ENCODE data around the gene SLC22A3. TPM values are rescaled to one million over a fixed set of nuclear protein-coding genes. Genes with fewer than 3 reads are reported as not detected.

The SLC22A3 gene
- total RNA-seq, 2 experiments from 2014 or later = not detected

GRCh38 chr6:160400446-160400845 lies 52.3 kb downstream of the SLC22A3 start:
- no peaks in the 10 kb centered on the region for H3K9me3 Mint-ChIP-seq
- no peak overlapping the region for H3K27ac Mint-ChIP-seq
- H3K27me3 Mint-ChIP-seq = peaks cover 55% of the 10 kb centered on the region
- H3K4me3 Mint-ChIP-seq = no peak overlapping the region
- DNase-seq = no peak
- peaks cover 5% of the 10 kb centered on the region for H3K4me1 Mint-ChIP-seq
- H3K36me3 Mint-ChIP-seq = no peaks in the 10 kb centered on the region

DNA sequence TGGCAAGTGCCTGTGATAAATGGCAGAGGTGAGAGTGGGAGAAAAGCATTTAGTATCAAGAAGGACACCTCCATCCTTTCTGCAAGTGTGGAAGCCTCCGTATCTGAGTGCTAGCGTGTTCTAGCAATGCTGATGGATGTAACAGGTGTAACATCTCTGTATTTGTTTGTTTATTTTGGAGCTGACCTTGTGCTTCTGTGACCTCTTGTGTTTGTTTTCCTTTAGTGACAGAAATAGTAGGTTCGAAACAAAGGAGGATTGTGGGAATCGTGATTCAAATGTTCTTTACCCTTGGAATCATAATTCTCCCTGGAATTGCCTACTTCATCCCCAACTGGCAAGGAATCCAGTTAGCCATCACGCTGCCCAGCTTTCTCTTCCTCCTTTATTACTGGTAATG lies 60.4 kb downstream of the SLC22A3 start:
- Mint-ChIP-seq H3K27ac (no peak overlapping the region), H3K27me3 (peaks cover 27% of the 10 kb centered on the region), H3K36me3 (no peaks in the 10 kb centered on the region), H3K4me3 (no peak overlapping the region), H3K4me1 (no peaks in the 10 kb centered on the region), H3K9me3 (no peaks in the 10 kb centered on the region)
- no peak for DNase-seq

- Mint-ChIP-seq H3K27me3 (peaks cover 16% of the 10 kb centered on the region), H3K27ac (no peak overlapping the region), H3K4me3 (no peak overlapping the region), H3K36me3 (no peaks in the 10 kb centered on the region), H3K9me3 (no peaks in the 10 kb centered on the region), H3K4me1 (no peaks in the 10 kb centered on the region)
- no peak for DNase-seq
Observed at GRCh38 chr6:160412993-160413392, 64.8 kb downstream of the SLC22A3 start.

GRCh38 chr6:160417146-160417545 lies 69.0 kb downstream of the SLC22A3 start:
- no peaks in the 10 kb centered on the region for H3K36me3 Mint-ChIP-seq
- H3K4me3 Mint-ChIP-seq = no peak overlapping the region
- no peaks in the 10 kb centered on the region for H3K4me1 Mint-ChIP-seq
- H3K27me3 Mint-ChIP-seq = peaks cover 29% of the 10 kb centered on the region
- no peaks in the 10 kb centered on the region for H3K9me3 Mint-ChIP-seq
- no peak for DNase-seq
- no peak overlapping the region for H3K27ac Mint-ChIP-seq

GRCh38 chr6:160417550-160417949 lies 69.4 kb downstream of the SLC22A3 start:
- no peaks in the 10 kb centered on the region for H3K36me3 Mint-ChIP-seq
- peaks cover 33% of the 10 kb centered on the region for H3K27me3 Mint-ChIP-seq
- DNase-seq = no peak
- no peaks in the 10 kb centered on the region for H3K4me1 Mint-ChIP-seq
- H3K9me3 Mint-ChIP-seq = no peaks in the 10 kb centered on the region
- no peak overlapping the region for H3K4me3 Mint-ChIP-seq
- H3K27ac Mint-ChIP-seq = no peak overlapping the region

GRCh38 chr6:160418370-160418769 lies 70.2 kb downstream of the SLC22A3 start:
- Mint-ChIP-seq H3K36me3 (peaks cover under 1% of the 10 kb centered on the region), H3K4me1 (no peaks in the 10 kb centered on the region), H3K27me3 (peaks cover 32% of the 10 kb centered on the region), H3K27ac (no peak overlapping the region), H3K9me3 (no peaks in the 10 kb centered on the region), H3K4me3 (no peak overlapping the region)
- no peak for DNase-seq

DNA sequence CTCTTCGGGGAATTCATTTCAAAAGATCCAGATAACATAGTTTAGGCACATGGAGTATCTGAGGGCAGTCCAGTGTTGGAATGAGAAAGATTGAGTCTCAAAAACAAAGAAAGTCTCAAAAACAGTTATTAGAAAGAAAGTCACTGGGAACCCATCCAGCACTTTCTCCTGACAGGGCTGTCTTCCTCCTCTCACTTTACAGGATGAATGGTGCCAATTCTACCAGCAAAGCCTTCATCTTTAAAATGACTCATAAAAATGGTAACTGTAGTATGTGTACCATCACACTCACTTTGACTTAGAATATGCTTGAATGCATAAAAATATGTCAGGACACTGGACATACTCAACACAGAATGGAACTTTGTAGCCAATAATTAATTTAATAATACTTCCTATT lies 71.3 kb downstream of the SLC22A3 start:
- no peak overlapping the region for H3K27ac Mint-ChIP-seq
- H3K9me3 Mint-ChIP-seq = peaks cover 1% of the 10 kb centered on the region
- peaks cover 35% of the 10 kb centered on the region for H3K27me3 Mint-ChIP-seq
- DNase-seq = no peak
- peaks cover 2% of the 10 kb centered on the region for H3K36me3 Mint-ChIP-seq
- H3K4me1 Mint-ChIP-seq = no peaks in the 10 kb centered on the region
- no peak overlapping the region for H3K4me3 Mint-ChIP-seq

DNA sequence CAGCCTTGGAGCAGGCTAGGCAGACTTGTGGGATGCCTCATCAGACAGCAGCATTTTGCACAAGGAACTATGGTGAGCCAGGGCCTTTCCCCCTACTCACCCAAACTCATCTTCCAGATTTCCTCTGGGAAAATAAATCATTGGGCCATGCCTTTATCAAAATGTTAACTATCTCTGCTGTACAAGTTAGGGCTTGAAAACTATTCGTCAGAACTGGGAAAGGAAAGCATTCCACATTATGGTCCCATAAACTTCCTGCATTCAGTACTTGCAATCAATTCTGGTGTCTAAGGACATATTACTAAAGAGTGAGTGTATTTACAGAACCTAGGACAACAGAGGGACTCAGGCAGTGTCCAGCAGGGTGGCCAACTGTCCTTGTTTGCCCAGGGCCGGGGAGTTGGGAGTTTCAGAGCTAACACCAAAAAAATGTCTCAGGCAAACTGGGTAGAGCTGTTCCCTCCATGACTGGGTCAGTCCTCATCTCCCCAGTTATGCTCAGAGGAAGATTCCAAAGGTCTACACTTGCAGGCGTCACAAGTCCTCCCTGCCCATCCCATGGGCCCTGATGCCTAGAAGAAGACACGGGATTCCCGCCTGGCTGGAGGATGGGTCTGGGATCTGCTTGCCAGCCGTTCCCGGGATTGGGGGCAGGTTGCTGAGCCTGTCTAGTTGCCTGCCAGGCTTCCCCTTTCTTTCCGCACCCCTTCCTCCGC lies 72.2 kb downstream of the SLC22A3 start:
- Mint-ChIP-seq H3K27ac (no peak overlapping the region), H3K27me3 (peaks cover 43% of the 10 kb centered on the region)

GRCh38 chr6:160420969-160421556 lies 72.9 kb downstream of the SLC22A3 start:
- Mint-ChIP-seq H3K36me3 (peaks cover 2% of the 10 kb centered on the region), H3K27me3 (peaks cover 43% of the 10 kb centered on the region), H3K4me1 (peaks cover 4% of the 10 kb centered on the region), H3K4me3 (no peak overlapping the region), H3K9me3 (peaks cover 1% of the 10 kb centered on the region), H3K27ac (no peak overlapping the region)
- no peak for DNase-seq

More for the DNA sequence above, 72.2 kb downstream of the SLC22A3 start:
- Mint-ChIP-seq H3K9me3 (peaks cover 1% of the 10 kb centered on the region), H3K4me1 (no peaks in the 10 kb centered on the region), H3K36me3 (peaks cover 2% of the 10 kb centered on the region), H3K4me3 (no peak overlapping the region)
- DNase-seq = no peak

GRCh38 chr6:160421854-160422253 lies 73.7 kb downstream of the SLC22A3 start:
- DNase-seq = no peak
- Mint-ChIP-seq H3K4me3 (no peak overlapping the region), H3K4me1 (peaks cover 12% of the 10 kb centered on the region), H3K27ac (no peak overlapping the region), H3K27me3 (peaks cover 48% of the 10 kb centered on the region), H3K9me3 (peaks cover 1% of the 10 kb centered on the region), H3K36me3 (peaks cover 2% of the 10 kb centered on the region)

GRCh38 chr6:160424256-160424655 lies 76.1 kb downstream of the SLC22A3 start:
- DNase-seq = no peak
- Mint-ChIP-seq H3K9me3 (peaks cover 1% of the 10 kb centered on the region), H3K4me3 (no peak overlapping the region), H3K27me3 (peaks cover 69% of the 10 kb centered on the region), H3K4me1 (peaks cover 12% of the 10 kb centered on the region), H3K36me3 (peaks cover 2% of the 10 kb centered on the region), H3K27ac (no peak overlapping the region)

DNA sequence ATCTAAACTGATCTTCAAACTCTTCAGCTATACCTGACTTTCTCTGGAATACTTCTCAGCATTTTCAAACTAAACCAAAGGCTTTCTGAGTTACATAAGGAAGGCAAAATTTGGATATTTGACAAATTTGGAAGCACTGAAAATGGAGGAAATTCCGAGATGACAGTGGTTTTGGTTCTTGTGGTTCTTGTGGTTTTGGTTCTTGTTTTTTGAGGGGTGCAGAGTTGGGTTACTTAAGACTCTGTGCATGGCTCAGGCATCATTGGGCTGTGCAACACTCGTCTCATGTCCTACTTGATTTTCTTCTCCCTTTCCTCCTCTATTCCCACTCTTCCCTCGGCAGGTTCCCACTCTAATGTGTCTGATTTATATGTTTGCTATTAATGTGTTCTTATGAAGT lies 78.0 kb downstream of the SLC22A3 start:
- H3K4me3 Mint-ChIP-seq = no peak overlapping the region
- peaks cover 2% of the 10 kb centered on the region for H3K36me3 Mint-ChIP-seq
- H3K4me1 Mint-ChIP-seq = peaks cover 12% of the 10 kb centered on the region
- no peak overlapping the region for H3K27ac Mint-ChIP-seq
- no peak for DNase-seq
- H3K9me3 Mint-ChIP-seq = peaks cover 1% of the 10 kb centered on the region
- H3K27me3 Mint-ChIP-seq = peaks cover 78% of the 10 kb centered on the region

DNA sequence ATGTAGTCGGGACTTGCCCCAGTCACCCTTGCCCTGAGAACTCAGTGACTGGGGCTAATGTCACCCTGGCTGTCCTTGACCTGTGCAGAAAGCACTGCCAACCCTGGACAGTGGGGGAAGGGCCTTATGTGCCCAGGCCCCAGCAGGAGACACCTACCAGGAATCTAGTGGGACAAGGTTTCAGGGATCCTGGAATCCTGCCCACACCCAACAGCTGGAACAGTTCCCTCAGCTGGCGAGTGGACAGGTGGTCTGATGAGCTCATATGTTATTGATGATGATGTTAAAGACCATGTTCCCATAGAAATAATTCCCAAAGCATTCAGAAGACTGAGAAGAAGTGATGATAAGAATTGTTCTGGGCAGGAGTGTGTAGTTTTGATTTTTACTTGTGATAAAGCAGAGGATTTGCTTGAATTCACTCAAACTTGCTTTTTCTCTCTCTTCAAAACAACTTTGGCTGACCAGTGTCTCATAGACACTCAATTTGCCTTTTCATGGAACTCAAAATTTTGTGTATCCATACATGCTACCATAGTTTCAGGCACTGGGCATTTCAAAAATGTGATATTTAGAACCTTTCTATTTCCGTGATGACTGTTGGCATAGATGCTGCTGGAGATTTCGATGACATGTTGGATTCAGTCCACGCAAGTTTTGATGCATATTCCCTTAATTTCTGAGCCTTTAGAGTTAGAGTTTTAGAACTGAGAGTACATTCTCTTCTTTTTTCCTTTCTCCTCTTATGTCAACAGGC lies 79.3 kb downstream of the SLC22A3 start:
- DNase-seq = no peak
- Mint-ChIP-seq H3K4me3 (no peak overlapping the region), H3K27me3 (peaks cover 74% of the 10 kb centered on the region), H3K4me1 (peaks cover 12% of the 10 kb centered on the region), H3K36me3 (peaks cover 2% of the 10 kb centered on the region), H3K9me3 (peaks cover 1% of the 10 kb centered on the region), H3K27ac (no peak overlapping the region)

DNA sequence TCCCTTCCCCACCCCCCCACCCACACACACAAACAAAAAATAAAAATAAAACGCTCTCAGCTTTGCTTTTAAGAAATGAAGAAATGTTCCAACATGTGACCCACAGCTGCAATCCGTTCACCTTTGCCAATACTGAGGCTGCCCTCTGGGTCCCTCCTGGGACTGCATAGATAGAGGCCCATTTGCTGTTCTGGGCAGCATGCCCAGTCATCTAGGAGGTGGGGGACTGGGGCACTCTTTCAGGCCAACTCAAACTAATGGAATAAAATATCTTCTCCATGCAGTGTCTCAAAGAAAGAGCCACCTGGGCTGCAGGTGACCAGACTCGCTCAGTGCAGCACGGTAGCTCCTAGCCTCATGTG lies 79.9 kb downstream of the SLC22A3 start:
- Mint-ChIP-seq H3K4me1 (peaks cover 12% of the 10 kb centered on the region), H3K27ac (no peak overlapping the region), H3K4me3 (no peak overlapping the region), H3K27me3 (peaks cover 76% of the 10 kb centered on the region), H3K36me3 (peaks cover 2% of the 10 kb centered on the region), H3K9me3 (peaks cover 1% of the 10 kb centered on the region)
- no peak for DNase-seq

DNA sequence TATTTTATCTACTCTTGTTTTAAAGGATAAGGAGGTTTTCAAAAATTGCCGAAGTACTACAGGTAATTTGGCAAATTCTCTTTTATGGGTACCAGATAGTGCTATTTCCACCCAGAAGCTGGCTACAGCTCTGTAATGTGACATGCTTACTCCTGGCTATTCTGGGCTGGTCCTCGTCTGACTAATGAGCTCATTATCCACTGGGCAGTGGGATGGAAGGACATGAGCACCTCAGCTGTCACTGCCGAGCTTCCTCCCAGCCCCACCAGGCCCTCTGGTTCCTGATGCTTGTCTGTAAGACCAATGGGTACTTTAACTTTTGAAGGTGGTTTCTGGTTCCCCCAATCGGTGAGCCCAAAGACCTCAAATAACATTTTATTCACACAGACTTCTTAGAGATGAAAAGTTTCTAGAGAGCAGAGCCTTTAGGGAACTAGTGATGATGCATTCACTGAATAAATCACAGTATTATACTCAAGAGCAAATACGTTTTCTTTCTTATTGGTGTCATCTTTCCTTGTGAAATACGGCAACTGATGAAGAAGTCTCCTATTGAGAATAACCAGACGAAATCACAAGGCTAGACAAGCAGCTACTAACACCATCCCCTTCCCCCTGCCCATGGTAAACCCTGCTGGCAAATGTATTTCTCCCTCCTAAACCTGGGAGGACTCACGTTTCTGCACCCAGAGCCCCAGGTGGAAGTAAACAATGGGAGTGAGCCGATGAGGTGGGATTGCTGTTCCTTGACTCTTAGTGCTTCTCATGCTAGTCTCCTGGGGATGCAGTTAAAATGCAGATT lies 80.8 kb downstream of the SLC22A3 start:
- peaks cover 12% of the 10 kb centered on the region for H3K4me1 Mint-ChIP-seq
- H3K27ac Mint-ChIP-seq = no peak overlapping the region
- H3K27me3 Mint-ChIP-seq = peaks cover 77% of the 10 kb centered on the region
- DNase-seq = no peak
- no peaks in the 10 kb centered on the region for H3K36me3 Mint-ChIP-seq
- no peaks in the 10 kb centered on the region for H3K9me3 Mint-ChIP-seq
- no peak overlapping the region for H3K4me3 Mint-ChIP-seq
